GM19025 (cell line): ENCODE results near the gene LRRC31.

Source experiments
- ATAC-seq: cut with Tn5 transposase; IDR thresholded peaks from one replicate; pipeline ENCODE4 v1.9.1; 2021; ENCODE audit warnings: mild to moderate bottlenecking, low read depth, moderate library complexity; ENCODE audit not compliant: unreplicated experiment

The LRRC31 gene

GRCh38 chr3:169869484-169870220, at the start of gene LRRC31:
Gene LRRC31 (minus strand): TSS chr3:169869935. CDS start chr3:169869807, 128 bp downstream.
- no peak for ATAC-seq

- no peak for ATAC-seq
Measured at GRCh38 chr3:169914321-169914720, 44.6 kb upstream of the LRRC31 start.

GRCh38 chr3:169913323-169913722, 43.6 kb upstream of the LRRC31 start:
- ATAC-seq = no peak

GRCh38 chr3:169911272-169911671, 41.5 kb upstream of the LRRC31 start, which contains the start of gene SAMD7:
Gene SAMD7 (plus strand): TSS chr3:169911572. CDS start chr3:169919499, 7,927 bp downstream.
- no peak for ATAC-seq

GRCh38 chr3:169907944-169908343, 38.2 kb upstream of the LRRC31 start:
- ATAC-seq = no peak

DNA sequence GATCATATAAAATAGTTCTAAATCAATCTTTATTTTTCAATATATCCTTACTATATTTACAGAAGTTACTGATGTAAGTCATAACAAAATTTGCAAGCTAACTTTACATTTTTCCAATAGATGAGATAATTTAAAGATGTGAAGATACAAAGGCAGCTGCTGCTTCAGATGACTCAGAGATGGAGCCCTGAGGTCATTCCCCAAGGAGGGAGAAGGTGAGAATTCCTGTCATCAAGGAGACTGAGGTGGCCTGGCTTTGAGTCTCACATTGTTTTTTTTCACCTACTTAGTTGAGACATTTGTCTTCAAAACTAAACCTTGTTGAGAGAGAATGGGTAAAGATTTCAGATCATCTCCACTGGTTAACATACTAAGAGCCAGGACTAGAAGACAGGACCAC, 37.7 kb upstream of the LRRC31 start:
- no peak for ATAC-seq

- no peak for ATAC-seq
Measured at GRCh38 chr3:169905404-169905803, 35.7 kb upstream of the LRRC31 start.

- ATAC-seq = no peak
Measured at GRCh38 chr3:169901453-169901852, 31.7 kb upstream of the LRRC31 start.

DNA sequence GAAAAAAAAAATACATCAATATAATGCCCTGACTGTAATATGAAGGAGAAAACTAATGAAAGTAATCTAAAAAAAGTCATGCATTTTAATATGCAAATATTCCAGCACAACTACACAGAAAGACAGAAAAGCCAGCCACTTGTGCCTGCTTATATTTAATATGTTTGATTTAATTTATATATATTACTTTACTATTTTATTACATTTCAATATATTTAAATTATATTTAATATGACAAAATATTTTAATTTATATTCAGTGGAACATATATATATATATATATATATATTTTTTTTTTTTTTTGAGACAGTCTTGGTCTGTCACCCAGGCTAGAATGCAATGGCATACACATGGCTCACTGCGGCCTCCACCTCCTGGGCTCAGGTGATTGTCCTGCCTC, 27.5 kb upstream of the LRRC31 start:
- no peak for ATAC-seq

GRCh38 chr3:169895072-169895471, 25.3 kb upstream of the LRRC31 start:
- ATAC-seq = no peak

DNA sequence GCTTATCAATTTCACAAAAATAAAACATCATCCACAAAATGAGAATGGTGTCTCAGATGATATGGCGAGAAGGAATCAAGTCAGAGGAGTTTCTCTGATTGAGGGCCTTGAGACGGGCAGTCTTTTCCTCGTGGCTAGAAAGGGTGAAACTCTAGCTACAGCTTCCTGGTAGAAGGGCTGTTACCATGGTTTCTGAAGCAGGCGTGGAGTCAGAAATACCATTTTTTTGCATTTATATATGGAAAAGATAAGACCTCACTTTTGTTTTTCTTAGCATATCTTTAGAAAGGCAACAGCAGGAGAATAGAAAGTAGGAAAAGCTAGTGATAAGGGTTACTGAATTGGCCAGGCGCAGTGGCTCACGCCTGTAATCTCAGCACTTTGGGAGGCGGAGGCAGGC, 24.4 kb upstream of the LRRC31 start:
- ATAC-seq = no peak

DNA sequence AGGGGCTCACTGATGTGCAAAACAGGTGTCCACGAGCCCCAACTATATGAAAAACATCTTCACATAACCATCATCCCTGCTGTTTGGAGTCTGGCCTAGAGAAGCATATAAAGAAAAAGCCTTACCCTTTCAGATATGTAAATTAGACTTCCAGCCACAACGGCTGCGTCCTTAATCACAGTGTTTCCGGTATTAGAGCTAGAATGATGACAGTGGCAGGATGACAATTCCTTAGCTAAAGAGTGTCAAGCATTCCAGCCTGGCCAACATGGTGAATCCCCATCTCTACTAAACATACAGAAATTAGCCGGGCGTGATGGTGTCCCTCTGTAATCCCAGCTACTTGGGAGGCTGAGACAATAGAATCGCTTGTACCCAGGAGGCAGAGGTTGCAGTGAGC, 22.2 kb upstream of the LRRC31 start:
- ATAC-seq = no peak

DNA sequence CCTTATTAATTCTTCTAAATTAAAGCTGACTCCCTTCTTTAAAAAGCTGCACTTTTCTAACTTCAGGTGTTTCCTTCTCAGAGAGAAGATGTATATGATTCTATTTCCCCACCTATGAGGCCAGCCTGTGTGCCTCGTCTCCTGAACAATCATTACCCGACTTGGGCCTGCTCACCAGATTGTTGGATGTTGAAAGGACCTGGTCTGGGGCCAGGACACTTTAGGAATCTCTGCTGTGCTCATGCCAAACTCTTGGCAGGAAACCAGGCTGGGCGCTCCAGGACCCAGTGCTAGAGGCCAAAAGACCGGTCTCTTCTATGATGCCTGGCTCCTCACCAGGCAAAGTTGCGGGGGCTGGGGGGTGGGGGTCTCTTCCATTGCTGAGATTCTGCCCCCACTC, 16.9 kb upstream of the LRRC31 start:
- ATAC-seq = no peak

- ATAC-seq = no peak
Measured at GRCh38 chr3:169880576-169881250, 11.0 kb upstream of the LRRC31 start.

DNA sequence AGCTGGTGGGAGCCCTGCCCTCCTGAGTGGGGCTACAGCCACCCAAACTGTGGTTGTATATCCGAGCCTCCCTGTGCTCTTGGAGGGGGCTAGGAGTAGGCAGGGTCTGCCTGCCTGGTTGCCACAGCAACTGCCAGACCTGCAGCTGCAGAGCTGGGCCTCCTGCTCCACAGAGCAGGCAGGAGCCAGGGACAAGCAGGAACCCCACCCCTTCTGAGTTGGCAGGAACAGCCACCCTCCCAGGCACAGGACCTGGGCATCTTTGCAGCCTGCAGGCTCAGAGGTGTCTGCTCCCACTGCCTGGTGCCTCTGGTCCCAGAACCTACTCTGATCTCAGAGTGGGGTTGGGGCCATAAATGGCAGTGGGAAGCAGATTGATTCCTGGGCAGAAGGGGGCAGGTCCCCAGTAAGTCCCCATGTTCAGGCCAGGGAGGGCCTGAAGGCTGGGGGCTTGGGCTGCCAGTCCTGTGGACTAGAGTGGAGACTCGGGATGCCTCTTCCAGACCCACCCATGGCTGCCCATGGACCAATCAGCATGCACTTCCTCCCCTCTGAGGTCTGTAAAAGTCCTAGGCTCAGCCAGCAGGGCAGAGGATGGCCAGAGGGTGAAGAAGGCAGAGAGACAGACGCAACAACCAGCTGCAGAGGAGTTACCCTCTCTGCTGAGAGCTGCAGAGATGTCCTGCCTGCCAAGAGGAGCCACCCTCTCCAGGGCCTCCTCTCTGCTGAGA, 10.3 kb upstream of the LRRC31 start:
- no peak for ATAC-seq

- ATAC-seq = no peak
Measured at GRCh38 chr3:169879013-169879557, 9.3 kb upstream of the LRRC31 start.

- no peak for ATAC-seq
Measured at GRCh38 chr3:169871129-169871886, 1.6 kb upstream of the LRRC31 start.

DNA sequence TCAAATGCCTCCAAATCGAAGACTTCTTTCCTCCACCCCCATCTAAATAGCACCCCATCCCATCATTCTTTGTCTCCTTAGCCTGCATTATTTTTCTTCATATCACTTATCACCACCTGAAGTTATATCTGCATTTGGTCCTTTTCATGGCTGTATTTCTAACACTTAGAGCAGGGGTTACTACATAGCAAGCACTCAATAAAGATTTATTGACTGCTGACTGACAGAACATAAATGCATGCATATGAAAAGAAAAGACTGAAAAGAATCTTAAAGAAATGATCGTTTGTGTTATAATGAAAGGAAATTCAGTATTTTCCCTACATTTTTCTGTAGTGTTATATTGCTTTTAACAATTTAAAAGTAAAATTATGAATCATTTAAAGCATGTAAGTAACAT, 1.4 kb downstream of the LRRC31 start:
- no peak for ATAC-seq

GRCh38 chr3:169867584-169868210, 2.0 kb downstream of the LRRC31 start:
- ATAC-seq = no peak

DNA sequence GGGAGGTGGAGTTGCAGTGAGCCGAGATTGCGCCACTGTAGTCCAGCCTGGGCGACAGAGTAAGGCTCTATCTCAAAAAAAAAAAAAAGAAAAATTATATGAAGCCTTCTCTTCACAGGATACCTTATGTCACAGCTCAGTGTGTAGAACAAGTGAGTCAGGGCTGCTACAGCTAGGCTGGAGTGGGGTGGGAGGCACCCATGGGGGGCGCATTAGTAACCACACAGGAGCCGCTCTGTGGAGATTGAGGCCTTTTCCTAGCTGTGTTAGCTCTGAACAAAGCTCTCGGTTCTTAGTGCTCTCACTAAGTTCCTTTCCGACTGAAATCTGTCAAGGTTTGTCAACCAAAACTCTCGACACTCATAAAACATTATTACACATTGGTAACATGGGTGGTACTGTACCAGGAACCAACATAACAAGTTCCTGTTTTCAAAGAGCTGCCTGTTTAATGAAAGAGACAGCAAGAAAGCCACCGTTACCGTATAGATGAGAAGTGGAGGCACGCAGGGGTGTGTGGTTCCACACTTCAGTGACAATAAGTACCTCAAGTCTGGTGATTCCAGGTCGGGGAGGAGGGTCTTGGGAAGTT, 4.5 kb downstream of the LRRC31 start:
- no peak for ATAC-seq
